GM12878 (cell line): ENCODE measurements around the gene MESP2. TPM values are rescaled to one million over a fixed set of nuclear protein-coding genes. Genes with fewer than 3 reads are reported as not detected.

Source experiments
- ATAC-seq: fragments of 200-7000 bp; cut with Tn5 transposase; 3 replicates; pipeline ENCODE4 v1.9.1; 2020; ENCODE audit warnings: mild to moderate bottlenecking, moderate library complexity
- BruUV-seq: library from RNA; stranded (reverse); fragments of 400-500 nt; replicated peaks from 2 replicates; lab custom pipeline; 2021; lab: Mats Ljungman, UMichigan
- CTCF ChIA-PET: fragments of 300-600 bp; sonication (Branson Sonifier 250); formaldehyde crosslinking; extraction: SDS; loops from one replicate; lab custom pipeline; 2021; ENCODE audit warnings: inconsistent platforms; lab: Yijun Ruan, JAX
- POLR2A ChIA-PET: fragments of 350-600 bp; formaldehyde crosslinking; extraction: SDS; loops from one replicate; lab custom pipeline; 2021; ENCODE audit warnings: inconsistent platforms; lab: Charles Lee
- RAD21 ChIA-PET: fragments of 300-600 bp; sonication (Branson Sonifier 250); formaldehyde crosslinking; loops from one replicate; lab custom pipeline; 2023; ENCODE audit warnings: antibody characterized with exemption; ENCODE audit not compliant: unreplicated experiment; lab: Charles Lee
- SMC1A ChIA-PET: fragments of 300-600 bp; sonication (Branson Sonifier 250); formaldehyde crosslinking; loops from one replicate; lab custom pipeline; 2023; ENCODE audit not compliant: unreplicated experiment, uncharacterized antibody; lab: Charles Lee
- DNase-seq: peaks from one replicate; pipeline ENCODE4 v3.0.0-alpha.2; 2011; ENCODE audit warnings: low read depth, low spot score
- FAIRE-seq: peaks from 3 replicates; lab custom pipeline; 2011; peaks lifted over from hg19 to GRCh38; lab: Jason Lieb, UNC
- H2AFZ ChIP-seq: 2 replicates; pipeline ENCODE4 v1.6.0; 2011; ENCODE audit warnings: low read depth, low read length, control low read depth; ENCODE audit not compliant: control insufficient read depth
- H3K27ac ChIP-seq: 2 replicates; pipeline ENCODE4 v1.5.1; 2011; ENCODE audit warnings: control low read depth; ENCODE audit not compliant: control insufficient read depth, insufficient read depth
- H3K27me3 ChIP-seq, 2 experiments: replicated peaks in 1 of 2; 2 replicates each; pipeline versions ENCODE4 v1.6.0 to v1.6.1; 2011; ENCODE audit warnings: low read length in 1 of 2; ENCODE audit not compliant: control insufficient read depth in 2 of 2, insufficient read depth in 2 of 2
- H3K36me3 ChIP-seq, 2 experiments: 2 replicates each; pipeline ENCODE4 v1.5.1; 2011; ENCODE audit warnings: low read length in 1 of 2; ENCODE audit not compliant: control insufficient read depth in 2 of 2, insufficient read depth in 2 of 2
- H3K4me1 ChIP-seq: 2 replicates; pipeline ENCODE4 v1.6.1; 2011; ENCODE audit warnings: mild to moderate bottlenecking, low read length, moderate library complexity, mixed read lengths; ENCODE audit not compliant: control insufficient read depth, insufficient read depth
- H3K4me2 ChIP-seq: 2 replicates; pipeline ENCODE4 v1.6.0; 2011; ENCODE audit warnings: control low read depth; ENCODE audit not compliant: control insufficient read depth, insufficient read depth
- H3K4me3 ChIP-seq: fragments of 200-600 bp; sonication (generic); 2 replicates; pipeline ENCODE4 v1.5.1; 2016
- H3K79me2 ChIP-seq: 2 replicates; pipeline ENCODE4 v1.6.0; 2011; ENCODE audit warnings: low read length; ENCODE audit not compliant: control insufficient read depth, insufficient read depth
- H3K9ac ChIP-seq: 2 replicates; pipeline ENCODE4 v1.8.0; 2011; ENCODE audit warnings: low read length, control low read depth, mixed read lengths; ENCODE audit not compliant: control insufficient read depth, insufficient read depth
- H3K9me3 ChIP-seq: replicated peaks from 3 replicates; pipeline ENCODE4 v1.5.1; 2011; ENCODE audit warnings: mild to moderate bottlenecking, low read length; ENCODE audit not compliant: control insufficient read depth, insufficient read depth
- H4K20me1 ChIP-seq: 2 replicates; pipeline ENCODE4 v1.6.0; 2011; ENCODE audit not compliant: control insufficient read depth, insufficient read depth
- CBFB ChIP-seq: IDR thresholded peaks from 2 replicates; pipeline ENCODE4 v1.6.1; 2016; ENCODE audit warnings: antibody characterized with exemption, low read depth
- ELK1 ChIP-seq: IDR thresholded peaks from 2 replicates; pipeline ENCODE4 v1.6.1; 2012; ENCODE audit warnings: low read depth, low read length, improper control_type of control experiment
- HSF1 ChIP-seq: fragments of 150-350 bp; IDR thresholded peaks from 2 replicates; pipeline ENCODE4 v1.6.1; 2014; ENCODE audit warnings: mild to moderate bottlenecking, low read depth, low read length
- IKZF2 ChIP-seq, 2 experiments: fragments of 450-650 bp; IDR thresholded peaks; 2 replicates each; pipeline ENCODE4 v1.6.1; 2017; ENCODE audit warnings: mild to moderate bottlenecking in 2 of 2, moderate library complexity in 2 of 2
- RBBP5 ChIP-seq: fragments of 200-600 bp; sonication (generic); conservative IDR thresholded peaks from 2 replicates; pipeline ENCODE4 v1.6.1; 2016
- RFX5 ChIP-seq: IDR thresholded peaks from 2 replicates; pipeline ENCODE4 v1.6.1; 2011; ENCODE audit warnings: low read depth, low read length, improper control_type of control experiment
- RUNX3 ChIP-seq: IDR thresholded peaks from 2 replicates; pipeline ENCODE4 v1.6.1; 2012; ENCODE audit warnings: low read length, inconsistent platforms
- TAF1 ChIP-seq: IDR thresholded peaks from 2 replicates; pipeline ENCODE4 v1.6.1; 2011; ENCODE audit warnings: mild to moderate bottlenecking, low read depth, low read length, borderline replicate concordance
- ZBTB4 ChIP-seq: fragments of 450-650 bp; formaldehyde crosslinking; IDR thresholded peaks from 2 replicates; pipeline ENCODE4 v1.4.0; 2022; ENCODE audit warnings: mild to moderate bottlenecking, moderate library complexity
- WGBS: methylation state at CpG from one replicate; pipeline ENCODE4 v1.1.6; 2016; ENCODE audit warnings: low lambda C conversion rate; ENCODE audit not compliant: insufficient replicate concordance, insufficient coverage; ENCODE audit errors: missing lambda C conversion rate; 5-methylcytosine and 5-hydroxymethylcytosine counted together
- in situ Hi-C: fragments of 300-500 bp; cut with MboI; formaldehyde crosslinking; loops from 9 replicates; pipeline ENCODE4 v1.14.3; 2018; ENCODE audit warnings: mixed read lengths
- intact Hi-C: fragments of 100-400 bp; cut with micrococcal nuclease; formaldehyde crosslinking; loops from one replicate; pipeline ENCODE4 v1.14.2; 2022; ENCODE audit not compliant: unreplicated experiment
- polyA plus RNA-seq, 11 experiments: library from polyadenylated mRNA; depleted of rRNA in 4 of 11; unstranded in 6 of 11; stranded (reverse) in 5 of 11; fragments of >200 nt; fragmentation: Nextera tagmentation in 4 of 11; fragmentation: Illumina TruSeq in 1 of 11; extraction: Ambion mirVana in 4 of 11; extraction: Trizol in 1 of 11; gene quantifications; 1 replicate in 1 of 11; 2 replicates in 10 of 11; pipeline versions ENCODE4 v1.2.1 to v1.2.3, GENCODE V29; 2011 to 2016; ENCODE audit warnings: inconsistent platforms in 2 of 11, missing spikeins in 2 of 11, low read depth in 1 of 11
- total RNA-seq, 4 experiments: library from RNA; depleted of rRNA in 3 of 4; stranded (reverse); fragments of >200 nt in 3 of 4; fragmentation: Illumina TruSeq in 1 of 4; extraction: Trizol in 1 of 4; gene quantifications; 2 replicates each; pipeline versions ENCODE4 v1.2.1 to v1.2.3, GENCODE V29; 2013 to 2021

The MESP2 gene
- total and polyA plus RNA-seq, 10 of the 15 experiments (the other 5 are each of a cell fraction or from before 2014, with no cell fraction given), result 0.04 TPM; not detected in 9

- TF ChIP-seq ZBTB4 (CRISPR knock-in tag), result no peak
- TF ChIP-seq ELK1, result no peak
- no peak for TF ChIP-seq HSF1
- no peak for TF ChIP-seq TAF1
Observed at GRCh38 chr15:89780601-89781000, 4.5 kb downstream of the MESP2 start (continued).

- H3K79me2 ChIP-seq, result no peaks in the 10 kb centered on the region
- H3K9me3 ChIP-seq, result no peaks in the 10 kb centered on the region; the same call in 2 of the 3 replicates
- H3K36me3 ChIP-seq, result no peaks in the 10 kb centered on the region
- ChIA-PET CTCF (interaction anchor here (1.0 to 2.0 kb wide), 6 partner anchors 20 to 109 kb away, joined by 3 to 14 read pairs (median 4); no protein-coding TSS in a partner anchor), SMC1A (interaction anchor here (0.7 to 2.3 kb wide), 5 partner anchors 15 to 94 kb away, joined by 3 to 13 read pairs (median 3); no protein-coding TSS in a partner anchor)
- FAIRE-seq, result peak; percentile 91
- intact Hi-C loops, result no loop called here
- 0% methylated on average over 6 of the region's 6 CpGs for WGBS
- no peaks in the 10 kb centered on the region for H3K27me3 ChIP-seq
- H3K4me3 ChIP-seq, result 0 out of 2 replicates have a peak overlapping the region, but pooled peaks have one; percentile 24
- H2AFZ ChIP-seq, result peak overlapping the region; percentile 73
- H3K27ac ChIP-seq, result peak overlapping the region; percentile 17; the same call in 1 of the 2 replicates
- H4K20me1 ChIP-seq, result no peaks in the 10 kb centered on the region
- peaks cover 30% of the 10 kb centered on the region for H3K4me1 ChIP-seq
- no peak for TF ChIP-seq RUNX3
- TF ChIP-seq IKZF2 (IDR thresholded peaks at IDR 0.05), result 0 out of 4 replicates have a peak, but pooled peaks of 1 of the 2 experiments have one; percentile 14
- no peak for TF ChIP-seq RBBP5
- TF ChIP-seq CBFB, result no peak
- no peak for TF ChIP-seq RFX5
- TF ChIP-seq, all 136 proteins: peak for 1
- ATAC-seq, result peak; percentile 68
- BruUV-seq, result no TSS peak
- Histone ChIP-seq H3K4me2 (peak overlapping the region; percentile 92), H3K9ac (peak overlapping the region; percentile 35)
- RAD21 ChIA-PET, result interaction anchor here (1.0 to 2.3 kb wide), 2 partner anchors 14 to 94 kb away, joined by 4 to 15 read pairs; no protein-coding TSS in a partner anchor
- DNase-seq, result no peak
- in situ Hi-C loops, result no loop called here
- POLR2A ChIA-PET, result interaction anchor here (0.5 to 1.0 kb wide), 2 partner anchors 14 to 20 kb away, joined by 3 read pairs; no protein-coding TSS in a partner anchor
Observed at GRCh38 chr15:89781055-89781454, 4.9 kb downstream of the MESP2 start.
